ENCODE measurements around the gene KIR3DL3.

DNA sequence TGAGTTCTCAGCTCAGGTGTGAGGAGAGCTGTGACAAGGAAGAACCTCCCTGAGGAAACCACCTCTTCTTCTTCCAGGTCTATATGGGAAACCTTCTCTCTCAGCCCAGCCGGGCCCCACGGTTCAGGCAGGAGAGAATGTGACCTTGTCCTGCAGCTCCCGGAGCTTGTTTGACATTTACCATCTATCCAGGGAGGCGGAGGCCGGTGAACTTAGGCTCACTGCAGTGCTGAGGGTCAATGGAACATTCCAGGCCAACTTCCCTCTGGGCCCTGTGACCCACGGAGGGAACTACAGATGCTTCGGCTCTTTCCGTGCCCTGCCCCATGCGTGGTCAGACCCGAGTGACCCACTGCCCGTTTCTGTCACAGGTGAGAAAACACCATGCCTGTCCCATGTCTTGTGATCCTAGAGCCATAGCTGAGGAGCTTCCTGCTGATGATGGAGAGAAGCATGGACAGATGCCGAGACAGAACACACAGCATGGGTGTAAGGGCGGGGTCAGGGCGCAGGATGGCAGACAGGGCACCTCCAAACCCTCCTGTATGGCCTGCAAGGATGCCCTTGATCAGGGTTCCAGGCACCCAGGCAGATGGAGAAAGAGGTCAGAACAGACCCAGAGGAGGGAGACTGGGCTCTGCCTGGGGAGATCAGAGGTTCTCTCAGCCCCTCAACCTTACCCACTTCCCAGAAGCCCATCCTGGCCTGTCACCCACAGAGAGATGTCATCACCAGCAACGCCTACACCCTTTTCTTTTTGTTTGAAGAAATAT is 5.4 kb downstream of the KIR3DL3 start:
- TF ChIP-seq, protein P1, sequence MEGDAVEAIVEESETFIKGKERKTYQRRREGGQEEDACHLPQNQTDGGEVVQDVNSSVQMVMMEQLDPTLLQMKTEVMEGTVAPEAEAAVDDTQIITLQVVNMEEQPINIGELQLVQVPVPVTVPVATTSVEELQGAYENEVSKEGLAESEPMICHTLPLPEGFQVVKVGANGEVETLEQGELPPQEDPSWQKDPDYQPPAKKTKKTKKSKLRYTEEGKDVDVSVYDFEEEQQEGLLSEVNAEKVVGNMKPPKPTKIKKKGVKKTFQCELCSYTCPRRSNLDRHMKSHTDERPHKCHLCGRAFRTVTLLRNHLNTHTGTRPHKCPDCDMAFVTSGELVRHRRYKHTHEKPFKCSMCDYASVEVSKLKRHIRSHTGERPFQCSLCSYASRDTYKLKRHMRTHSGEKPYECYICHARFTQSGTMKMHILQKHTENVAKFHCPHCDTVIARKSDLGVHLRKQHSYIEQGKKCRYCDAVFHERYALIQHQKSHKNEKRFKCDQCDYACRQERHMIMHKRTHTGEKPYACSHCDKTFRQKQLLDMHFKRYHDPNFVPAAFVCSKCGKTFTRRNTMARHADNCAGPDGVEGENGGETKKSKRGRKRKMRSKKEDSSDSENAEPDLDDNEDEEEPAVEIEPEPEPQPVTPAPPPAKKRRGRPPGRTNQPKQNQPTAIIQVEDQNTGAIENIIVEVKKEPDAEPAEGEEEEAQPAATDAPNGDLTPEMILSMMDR (IDR thresholded peaks at IDR 0.05): no peak
- TF ChIP-seq EZH2 (IDR thresholded peaks at IDR 0.05; ENCODE audit: borderline replicate concordance, insufficient read depth, low read depth, low read length, poor library complexity, severe bottlenecking): no peak

Measured in B cell (primary cell).